ENCODE data around the gene PSEN2.

Gene PSEN2

GRCh38 chr1:226890331-226891108, 20.1 kb downstream of the PSEN2 start:
- TF ChIP-seq YY1 (IDR thresholded peaks at IDR 0.05; ENCODE audit: low read depth): no peak
- TF ChIP-seq TAF1 (IDR thresholded peaks at IDR 0.05; ENCODE audit: low read depth): no peak
- no peak for TF ChIP-seq TCF12 (IDR thresholded peaks at IDR 0.05; ENCODE audit: low read depth)
- TF ChIP-seq EP300 (IDR thresholded peaks at IDR 0.05; ENCODE audit: borderline replicate concordance): no peak
- TF ChIP-seq CREB1 (IDR thresholded peaks at IDR 0.05; ENCODE audit: low read depth): no peak
- no peak for TF ChIP-seq FOXM1 (IDR thresholded peaks at IDR 0.05; ENCODE audit: borderline replicate concordance, low read depth)
- TF ChIP-seq MAX (IDR thresholded peaks at IDR 0.05): no peak
- no peak for TF ChIP-seq TEAD4 (IDR thresholded peaks at IDR 0.05)
- TF ChIP-seq ZBTB7A (IDR thresholded peaks at IDR 0.05; ENCODE audit: low read depth): no peak
- TF ChIP-seq NFIC (IDR thresholded peaks at IDR 0.05): no peak
- TF ChIP-seq EGR1 (IDR thresholded peaks at IDR 0.05): no peak
- no peak for TF ChIP-seq RAD21 (IDR thresholded peaks at IDR 0.05; ENCODE audit: low read depth)
- TF ChIP-seq CEBPB (IDR thresholded peaks at IDR 0.05): no peak
- TF ChIP-seq REST (IDR thresholded peaks at IDR 0.05; ENCODE audit: low read depth): no peak
- TF ChIP-seq USF1 (IDR thresholded peaks at IDR 0.05): no peak

GRCh38 chr1:226891346-226891745, 20.9 kb downstream of the PSEN2 start:
- TF ChIP-seq USF1 (IDR thresholded peaks at IDR 0.05) (no peak), REST (IDR thresholded peaks at IDR 0.05; ENCODE audit: low read depth) (no peak), EGR1 (IDR thresholded peaks at IDR 0.05) (no peak), TCF12 (IDR thresholded peaks at IDR 0.05; ENCODE audit: low read depth) (no peak)

GRCh38 chr1:226891846-226892523, 21.6 kb downstream of the PSEN2 start:
- TF ChIP-seq TEAD4 (IDR thresholded peaks at IDR 0.05): no peak
- no peak for TF ChIP-seq RAD21 (IDR thresholded peaks at IDR 0.05; ENCODE audit: low read depth)

- TF ChIP-seq EP300 (IDR thresholded peaks at IDR 0.05; ENCODE audit: borderline replicate concordance) (no peak), YY1 (IDR thresholded peaks at IDR 0.05; ENCODE audit: low read depth) (no peak), CEBPB (IDR thresholded peaks at IDR 0.05) (no peak), NFIC (IDR thresholded peaks at IDR 0.05) (no peak)
Observed at GRCh38 chr1:226892524-226892875, 22.1 kb downstream of the PSEN2 start.

- no peak for TF ChIP-seq TEAD4 (IDR thresholded peaks at IDR 0.05)
- TF ChIP-seq FOXM1 (IDR thresholded peaks at IDR 0.05; ENCODE audit: borderline replicate concordance, low read depth): no peak
- no peak for TF ChIP-seq EGR1 (IDR thresholded peaks at IDR 0.05)
- TF ChIP-seq USF1 (IDR thresholded peaks at IDR 0.05): no peak
- TF ChIP-seq TAF1 (IDR thresholded peaks at IDR 0.05; ENCODE audit: low read depth): no peak
- TF ChIP-seq YY1 (IDR thresholded peaks at IDR 0.05; ENCODE audit: low read depth): no peak
- no peak for TF ChIP-seq REST (IDR thresholded peaks at IDR 0.05; ENCODE audit: low read depth)
- no peak for TF ChIP-seq TCF12 (IDR thresholded peaks at IDR 0.05; ENCODE audit: low read depth)
- no peak for TF ChIP-seq MAX (IDR thresholded peaks at IDR 0.05)
- TF ChIP-seq NFIC (IDR thresholded peaks at IDR 0.05): no peak
- no peak for TF ChIP-seq ZBTB7A (IDR thresholded peaks at IDR 0.05; ENCODE audit: low read depth)
- no peak for TF ChIP-seq EP300 (IDR thresholded peaks at IDR 0.05; ENCODE audit: borderline replicate concordance)
- no peak for TF ChIP-seq CREB1 (IDR thresholded peaks at IDR 0.05; ENCODE audit: low read depth)
- no peak for TF ChIP-seq CEBPB (IDR thresholded peaks at IDR 0.05)
- no peak for TF ChIP-seq RAD21 (IDR thresholded peaks at IDR 0.05; ENCODE audit: low read depth)
Observed at GRCh38 chr1:226893936-226894335, 23.5 kb downstream of the PSEN2 start.
